Body of pancreas (tissue), 4 donors: ENCODE measurements around the gene ELOVL5. TPM values are rescaled to one million over a fixed set of nuclear protein-coding genes. Genes with fewer than 3 reads are reported as not detected.

ENCODE experiments used
- ATAC-seq: fragments of 150-250 bp; one replicate; pipeline ENCODE4 v1.9.1; 2016
- DNase-seq, 4 donors: peaks; one replicate each; pipeline ENCODE4 v3.0.0-alpha.2; 2019
- H3K27ac ChIP-seq, 4 donors: fragments of 200-600 bp; sonication (generic); 1 replicate in 3 of 4; 2 replicates in 1 of 4; pipeline versions ENCODE4 v1.5.1 to v1.6.1; 2016 to 2019; ENCODE audit warnings: mild to moderate bottlenecking in 1 of 4, mixed read lengths in 1 of 4, moderate library complexity in 1 of 4
- H3K27me3 ChIP-seq, 2 donors: fragments of 200-600 bp; sonication (generic); one replicate each; pipeline ENCODE4 v1.6.0; 2016; ENCODE audit warnings: mild to moderate bottlenecking in 1 of 2
- H3K36me3 ChIP-seq, 2 donors: fragments of 200-600 bp; sonication (generic); replicated peaks in 1 of 2; 2 replicates each; pipeline ENCODE4 v1.5.1; 2016; ENCODE audit warnings: low read depth in 2 of 2; ENCODE audit not compliant: insufficient read depth in 1 of 2
- H3K4me1 ChIP-seq: fragments of 200-600 bp; sonication (generic); one replicate; pipeline ENCODE4 v1.6.0; 2016
- H3K4me3 ChIP-seq, 2 donors: fragments of 200-600 bp; sonication (generic); 1 replicate in 1 of 2; 2 replicates in 1 of 2; pipeline ENCODE4 v1.5.1; 2016 to 2019
- H3K9me3 ChIP-seq, 3 donors: fragments of 200-600 bp; sonication (generic); 1 replicate in 2 of 3; 2 replicates in 1 of 3; pipeline ENCODE4 v1.5.1; 2016
- POLR2A ChIP-seq, 3 donors: fragments of 450-650 bp; IDR thresholded peaks; one replicate each; pipeline ENCODE4 v1.6.1; 2016; ENCODE audit warnings: antibody characterized with exemption in 3 of 3, mild to moderate bottlenecking in 2 of 3
- WGBS, 2 donors: methylation state at CpG; one replicate each; pipeline ENCODE4 v1.1.5; 2017; 5-methylcytosine and 5-hydroxymethylcytosine counted together
- intact Hi-C: fragments of 100-400 bp; cut with DNase I; formaldehyde crosslinking; loops from one replicate; pipeline ENCODE4 v1.15.1; 2023
- total RNA-seq, 2 donors: library from RNA; depleted of rRNA; stranded (reverse); fragments of >200 nt; gene quantifications; one replicate each; pipeline ENCODE4 v1.1.0, GENCODE V29; 2016
- TF ChIP-seq, protein P1 (sequence below), 7 experiments: fragments of 450-650 bp in 4 of 7; fragments of 200-600 bp in 3 of 7; sonication (generic) in 3 of 7; IDR thresholded peaks; one replicate each; pipeline ENCODE4 v1.5.1; 2016 to 2019; ENCODE audit warnings: antibody characterized with exemption in 7 of 7

Gene ELOVL5
- total RNA-seq, 2 donors from 2014 or later = 8.6 to 11.2 TPM

DNA sequence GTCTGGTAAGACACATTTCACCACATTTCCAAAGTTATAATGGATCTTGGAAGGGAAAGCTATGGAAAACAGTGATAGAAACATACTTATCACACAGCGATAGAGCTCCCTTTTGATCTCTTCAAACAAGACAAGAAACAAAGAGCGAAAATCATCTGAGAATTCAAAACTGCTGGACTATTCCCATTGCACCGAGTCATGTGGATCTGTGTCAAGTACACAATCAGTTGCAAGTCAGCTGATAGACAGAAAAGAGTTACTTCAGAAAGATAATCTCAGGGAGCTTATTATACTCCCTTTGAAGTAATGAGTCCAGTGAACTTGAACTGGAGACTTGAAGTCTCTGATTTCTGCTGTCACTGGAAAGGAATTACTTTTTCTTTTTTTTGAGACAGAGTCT, 110.4 kb downstream of the ELOVL5 start:
- DNase-seq = no peak
- TF ChIP-seq, protein P1, sequence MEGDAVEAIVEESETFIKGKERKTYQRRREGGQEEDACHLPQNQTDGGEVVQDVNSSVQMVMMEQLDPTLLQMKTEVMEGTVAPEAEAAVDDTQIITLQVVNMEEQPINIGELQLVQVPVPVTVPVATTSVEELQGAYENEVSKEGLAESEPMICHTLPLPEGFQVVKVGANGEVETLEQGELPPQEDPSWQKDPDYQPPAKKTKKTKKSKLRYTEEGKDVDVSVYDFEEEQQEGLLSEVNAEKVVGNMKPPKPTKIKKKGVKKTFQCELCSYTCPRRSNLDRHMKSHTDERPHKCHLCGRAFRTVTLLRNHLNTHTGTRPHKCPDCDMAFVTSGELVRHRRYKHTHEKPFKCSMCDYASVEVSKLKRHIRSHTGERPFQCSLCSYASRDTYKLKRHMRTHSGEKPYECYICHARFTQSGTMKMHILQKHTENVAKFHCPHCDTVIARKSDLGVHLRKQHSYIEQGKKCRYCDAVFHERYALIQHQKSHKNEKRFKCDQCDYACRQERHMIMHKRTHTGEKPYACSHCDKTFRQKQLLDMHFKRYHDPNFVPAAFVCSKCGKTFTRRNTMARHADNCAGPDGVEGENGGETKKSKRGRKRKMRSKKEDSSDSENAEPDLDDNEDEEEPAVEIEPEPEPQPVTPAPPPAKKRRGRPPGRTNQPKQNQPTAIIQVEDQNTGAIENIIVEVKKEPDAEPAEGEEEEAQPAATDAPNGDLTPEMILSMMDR (IDR thresholded peaks at IDR 0.05) = no peak
- no peak for TF ChIP-seq POLR2A (IDR thresholded peaks at IDR 0.05)
- intact Hi-C loops = no loop called here
- Histone ChIP-seq H3K4me3 (no peak overlapping the region), H3K27me3 (no peaks in the 10 kb centered on the region), H3K36me3 (no peaks in the 10 kb centered on the region), H3K27ac (no peak overlapping the region), H3K4me1 (no peaks in the 10 kb centered on the region), H3K9me3 (no peaks in the 10 kb centered on the region)
- no peak for ATAC-seq
- WGBS, 2 donors = 69 to 73% methylated on average over 3 of the region's 3 CpGs

DNA sequence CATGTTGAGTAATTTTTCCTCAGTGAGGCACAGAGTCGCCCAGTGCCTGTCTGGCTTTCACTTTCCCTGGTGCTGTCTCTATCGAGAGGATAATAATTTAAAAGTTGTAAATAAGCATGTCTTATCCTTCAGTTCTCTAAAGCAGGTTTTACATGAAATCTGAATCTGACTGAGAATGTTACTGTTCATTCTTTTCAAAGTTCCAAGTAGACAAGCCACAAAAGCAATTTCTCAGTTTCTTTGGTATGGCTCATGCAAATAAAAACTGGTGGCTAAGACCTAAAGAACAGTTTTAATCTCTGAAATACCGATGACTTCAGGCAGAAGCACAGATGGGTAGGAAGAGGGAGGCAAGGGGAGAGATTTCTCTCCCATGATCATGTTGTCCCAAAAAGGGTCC, 112.5 kb downstream of the ELOVL5 start:
- TF ChIP-seq, protein P1 (IDR thresholded peaks at IDR 0.05) = no peak
- no peak for TF ChIP-seq POLR2A (IDR thresholded peaks at IDR 0.05)
- intact Hi-C loops = no loop called here
- Histone ChIP-seq H3K27ac (no peak overlapping the region), H3K9me3 (no peaks in the 10 kb centered on the region), H3K27me3 (no peaks in the 10 kb centered on the region), H3K4me3 (no peak overlapping the region), H3K4me1 (no peaks in the 10 kb centered on the region), H3K36me3 (no peaks in the 10 kb centered on the region)
- ATAC-seq (no peak), DNase-seq (no peak)
- WGBS, 2 donors = 68 to 70% methylated on average over 3 of the region's 3 CpGs

DNA sequence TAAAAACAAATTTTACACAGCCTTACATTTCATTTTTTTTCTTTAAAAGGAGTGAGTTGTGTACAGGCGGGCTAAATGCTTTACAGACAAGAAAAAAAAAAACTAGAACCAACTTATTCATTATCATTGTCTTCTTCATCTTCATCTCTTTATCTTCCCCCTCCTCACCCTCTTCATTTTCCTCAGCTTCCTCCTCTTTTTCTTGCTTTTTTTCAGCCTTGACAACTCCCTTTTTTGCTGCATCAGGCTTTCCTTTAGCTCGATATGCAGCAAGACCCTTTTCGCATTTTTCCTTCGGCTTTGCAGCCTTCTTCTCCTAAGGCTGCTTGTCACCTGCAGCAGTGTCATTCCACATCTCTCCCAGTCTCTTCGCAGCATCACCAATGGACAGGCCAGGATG, 113.2 kb downstream of the ELOVL5 start:
- Histone ChIP-seq H3K27me3 (no peaks in the 10 kb centered on the region), H3K9me3 (no peaks in the 10 kb centered on the region), H3K27ac (no peak overlapping the region), H3K36me3 (no peaks in the 10 kb centered on the region), H3K4me3 (no peak overlapping the region), H3K4me1 (no peaks in the 10 kb centered on the region)
- ATAC-seq = no peak
- TF ChIP-seq POLR2A (IDR thresholded peaks at IDR 0.05) = no peak
- TF ChIP-seq, protein P1 (IDR thresholded peaks at IDR 0.05) = no peak
- DNase-seq = no peak
- intact Hi-C loops = no loop called here
- WGBS, 2 donors = 84% methylated on average over 5 of the region's 5 CpGs

DNA sequence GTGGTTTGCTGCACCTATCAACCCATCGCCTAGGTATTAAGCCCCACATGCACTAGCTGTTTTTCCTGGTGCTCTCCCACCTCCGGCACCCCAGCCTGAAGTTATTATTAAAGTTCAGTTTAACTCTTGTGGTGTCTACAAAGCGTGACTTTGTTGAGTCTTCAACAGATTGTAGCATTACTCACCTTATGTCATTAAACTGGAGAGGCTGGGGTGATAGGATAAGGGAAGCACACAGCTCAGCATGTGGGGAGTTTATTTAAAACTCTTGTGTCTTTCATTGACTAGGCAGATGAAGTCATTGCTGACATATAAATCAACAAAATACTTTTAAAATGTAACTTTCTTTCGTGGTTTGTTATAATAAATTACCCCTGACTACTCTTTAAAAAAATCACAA, 115.4 kb downstream of the ELOVL5 start:
- TF ChIP-seq, protein P1 (IDR thresholded peaks at IDR 0.05) = no peak
- no peak for TF ChIP-seq POLR2A (IDR thresholded peaks at IDR 0.05)
- no peaks in the 10 kb centered on the region for H3K27me3 ChIP-seq
- no peak overlapping the region for H3K4me3 ChIP-seq
- DNase-seq = no peak
- H3K36me3 ChIP-seq = no peaks in the 10 kb centered on the region
- no peaks in the 10 kb centered on the region for H3K9me3 ChIP-seq
- no peak for ATAC-seq
- intact Hi-C loops = no loop called here
- no peak overlapping the region for H3K27ac ChIP-seq
- no peaks in the 10 kb centered on the region for H3K4me1 ChIP-seq
- 64 to 66% methylated on average over 4 of the region's 4 CpGs for WGBS, 2 donors

DNA sequence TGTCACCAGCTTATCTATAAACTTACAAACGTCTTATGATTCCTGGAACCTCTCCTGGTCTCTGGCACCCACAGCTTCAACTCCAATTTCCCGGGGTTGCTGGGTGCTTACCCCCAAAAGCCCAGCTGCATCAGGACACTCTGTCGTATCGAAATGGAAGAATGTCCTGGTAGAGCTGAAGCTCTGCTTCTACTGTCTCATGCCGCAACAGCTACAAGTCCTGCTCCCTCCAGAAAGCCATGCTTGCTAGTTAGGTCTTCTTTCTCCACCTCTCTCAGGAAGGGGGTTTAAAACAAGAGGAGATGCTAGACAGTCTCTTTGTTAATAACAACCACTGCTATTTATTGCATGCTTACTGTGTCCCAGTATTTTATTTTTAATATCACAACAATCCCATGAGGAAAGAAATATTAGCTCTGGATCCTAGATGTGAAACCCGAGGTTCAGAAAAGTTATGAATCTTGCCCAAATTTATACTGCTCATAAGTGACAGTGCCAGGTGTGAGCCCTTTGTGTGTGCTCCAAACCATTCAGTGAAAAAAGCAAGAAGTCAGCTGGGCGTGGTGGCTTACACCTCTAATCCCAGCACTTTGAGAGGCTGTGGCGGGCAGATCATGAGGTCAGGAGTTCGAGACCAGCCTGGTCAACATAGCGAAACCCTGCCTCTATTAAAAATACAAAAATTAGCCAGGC, 117.8 kb downstream of the ELOVL5 start:
- H3K4me1 ChIP-seq = no peaks in the 10 kb centered on the region
- no peak overlapping the region for H3K4me3 ChIP-seq
- H3K27ac ChIP-seq = no peak overlapping the region
- H3K27me3 ChIP-seq = no peaks in the 10 kb centered on the region
- no peaks in the 10 kb centered on the region for H3K9me3 ChIP-seq
- intact Hi-C loops = no loop called here
- no peaks in the 10 kb centered on the region for H3K36me3 ChIP-seq
- no peak for ATAC-seq
- DNase-seq = no peak
- WGBS, 2 donors = 80 to 84% methylated on average over 10 of the region's 10 CpGs
- TF ChIP-seq POLR2A (IDR thresholded peaks at IDR 0.05) = no peak
- TF ChIP-seq, protein P1 (IDR thresholded peaks at IDR 0.05) = no peak
